Measurements from ENCODE around the gene CGNL1.

GRCh38 chr15:57334257-57334656, 42.0 kb upstream of the CGNL1 start:
- TF ChIP-seq CTCF (IDR thresholded peaks at IDR 0.05; ENCODE audit: low read depth, low read length), result no peak
- no peak for TF ChIP-seq EZH2phosphoT487 (IDR thresholded peaks at IDR 0.05; ENCODE audit: low read depth)

Measured in OCI-LY3 (cell line).